A549 (cell line): ENCODE measurements around the gene APBB2.

Experiments used
- POLR2A ChIP-seq: IDR thresholded peaks from 2 replicates; pipeline ENCODE4 v1.6.1; 2012; ENCODE audit warnings: mild to moderate bottlenecking, low read length
- TF ChIP-seq, protein P1 (sequence below): IDR thresholded peaks from 2 replicates; pipeline ENCODE4 v1.6.1; 2012; ENCODE audit warnings: low read depth, borderline replicate concordance
- TF ChIP-seq, protein P2 (sequence below): fragments of >200 bp; sonication (Bioruptor Twin); formaldehyde crosslinking; IDR thresholded peaks from 3 replicates; pipeline ENCODE4 v1.5.1; 2016

DNA sequence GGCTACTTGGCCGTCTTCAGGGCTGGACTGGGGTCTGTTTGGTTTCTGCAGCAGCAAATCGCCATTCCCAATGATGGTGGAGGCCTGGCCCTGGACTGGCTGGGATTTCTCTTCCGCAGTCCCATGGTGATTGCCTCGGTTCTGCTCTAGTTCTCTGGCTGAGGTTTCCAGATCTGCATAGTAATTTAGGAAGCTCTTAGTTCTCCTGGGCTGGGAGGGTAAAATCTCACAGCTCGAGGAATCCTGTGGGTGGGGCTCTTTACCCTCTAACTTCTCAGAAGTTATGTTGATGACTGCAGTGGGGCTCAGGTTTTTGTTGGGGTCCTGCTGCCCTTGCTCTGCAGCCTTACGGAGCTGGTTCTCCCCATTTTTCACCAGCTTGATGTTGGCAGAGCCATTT is 200.6 kb downstream of the APBB2 start:
- TF ChIP-seq, protein P1, sequence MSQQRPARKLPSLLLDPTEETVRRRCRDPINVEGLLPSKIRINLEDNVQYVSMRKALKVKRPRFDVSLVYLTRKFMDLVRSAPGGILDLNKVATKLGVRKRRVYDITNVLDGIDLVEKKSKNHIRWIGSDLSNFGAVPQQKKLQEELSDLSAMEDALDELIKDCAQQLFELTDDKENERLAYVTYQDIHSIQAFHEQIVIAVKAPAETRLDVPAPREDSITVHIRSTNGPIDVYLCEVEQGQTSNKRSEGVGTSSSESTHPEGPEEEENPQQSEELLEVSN = no peak
- TF ChIP-seq, protein P2, sequence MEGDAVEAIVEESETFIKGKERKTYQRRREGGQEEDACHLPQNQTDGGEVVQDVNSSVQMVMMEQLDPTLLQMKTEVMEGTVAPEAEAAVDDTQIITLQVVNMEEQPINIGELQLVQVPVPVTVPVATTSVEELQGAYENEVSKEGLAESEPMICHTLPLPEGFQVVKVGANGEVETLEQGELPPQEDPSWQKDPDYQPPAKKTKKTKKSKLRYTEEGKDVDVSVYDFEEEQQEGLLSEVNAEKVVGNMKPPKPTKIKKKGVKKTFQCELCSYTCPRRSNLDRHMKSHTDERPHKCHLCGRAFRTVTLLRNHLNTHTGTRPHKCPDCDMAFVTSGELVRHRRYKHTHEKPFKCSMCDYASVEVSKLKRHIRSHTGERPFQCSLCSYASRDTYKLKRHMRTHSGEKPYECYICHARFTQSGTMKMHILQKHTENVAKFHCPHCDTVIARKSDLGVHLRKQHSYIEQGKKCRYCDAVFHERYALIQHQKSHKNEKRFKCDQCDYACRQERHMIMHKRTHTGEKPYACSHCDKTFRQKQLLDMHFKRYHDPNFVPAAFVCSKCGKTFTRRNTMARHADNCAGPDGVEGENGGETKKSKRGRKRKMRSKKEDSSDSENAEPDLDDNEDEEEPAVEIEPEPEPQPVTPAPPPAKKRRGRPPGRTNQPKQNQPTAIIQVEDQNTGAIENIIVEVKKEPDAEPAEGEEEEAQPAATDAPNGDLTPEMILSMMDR = no peak
- no peak for TF ChIP-seq POLR2A
